Measurements from ENCODE around the gene LHX4.
"Not testable (repeated sequence)": the region's sequence is repeated elsewhere in the genome, so short reads cannot be mapped to it uniquely, and the experiment has no call there.

Gene LHX4

GRCh38 chr1:180197231-180197630, 32.8 kb upstream of the LHX4 start:
- DNase-seq (ENCODE audit: low read depth, low spot score) = no peak
- Histone ChIP-seq H3K27me3 (ENCODE audit: control insufficient read depth, insufficient read depth, low read length) (no peaks in the 10 kb centered on the region), H3K9me3 (ENCODE audit: control insufficient read depth, insufficient read depth, low read length) (no peaks in the 10 kb centered on the region), H3K36me3 (ENCODE audit: control insufficient read depth, insufficient read depth, low read length) (peaks cover 12% of the 10 kb centered on the region), H3K27ac (ENCODE audit: low read length) (no peak overlapping the region), H3K4me1 (ENCODE audit: control insufficient read depth, insufficient read depth, low read length) (no peaks in the 10 kb centered on the region), H3K4me3 (ENCODE audit: low read length) (no peak overlapping the region)
- no CpG with 5 or more reads among the region's 5 CpGs for WGBS (ENCODE audit: insufficient coverage, insufficient read length)

- Histone ChIP-seq H3K9me3 (ENCODE audit: control insufficient read depth, insufficient read depth, low read length) (no peaks in the 10 kb centered on the region), H3K4me1 (ENCODE audit: control insufficient read depth, insufficient read depth, low read length) (no peaks in the 10 kb centered on the region), H3K27me3 (ENCODE audit: control insufficient read depth, insufficient read depth, low read length) (no peaks in the 10 kb centered on the region), H3K36me3 (ENCODE audit: control insufficient read depth, insufficient read depth, low read length) (peaks cover 12% of the 10 kb centered on the region), H3K4me3 (ENCODE audit: low read length) (no peak overlapping the region), H3K27ac (ENCODE audit: low read length) (no peak overlapping the region)
- no CpG with 5 or more reads among the region's 4 CpGs for whole genome bisulfite sequencing (ENCODE audit: insufficient coverage, insufficient read length)
- DNase-seq (ENCODE audit: low read depth, low spot score) = no peak
Observed at GRCh38 chr1:180198196-180198595, 31.9 kb upstream of the LHX4 start.

- H3K27ac ChIP-seq (ENCODE audit: low read length) = no peak overlapping the region
- H3K4me3 ChIP-seq (ENCODE audit: low read length) = no peak overlapping the region
- no CpG with 5 or more reads among the region's 5 CpGs for WGBS (ENCODE audit: insufficient coverage, insufficient read length)
- H3K36me3 ChIP-seq (ENCODE audit: control insufficient read depth, insufficient read depth, low read length) = peaks cover 12% of the 10 kb centered on the region
- H3K9me3 ChIP-seq (ENCODE audit: control insufficient read depth, insufficient read depth, low read length) = no peaks in the 10 kb centered on the region
- no peaks in the 10 kb centered on the region for H3K4me1 ChIP-seq (ENCODE audit: control insufficient read depth, insufficient read depth, low read length)
- no peak for DNase-seq (ENCODE audit: low read depth, low spot score)
- H3K27me3 ChIP-seq (ENCODE audit: control insufficient read depth, insufficient read depth, low read length) = no peaks in the 10 kb centered on the region
Observed at GRCh38 chr1:180198611-180199010, 31.5 kb upstream of the LHX4 start.

- Histone ChIP-seq H3K36me3 (ENCODE audit: control insufficient read depth, insufficient read depth, low read length) (peaks cover 12% of the 10 kb centered on the region), H3K9me3 (ENCODE audit: control insufficient read depth, insufficient read depth, low read length) (no peaks in the 10 kb centered on the region), H3K4me1 (ENCODE audit: control insufficient read depth, insufficient read depth, low read length) (no peaks in the 10 kb centered on the region), H3K27me3 (ENCODE audit: control insufficient read depth, insufficient read depth, low read length) (no peaks in the 10 kb centered on the region), H3K27ac (ENCODE audit: low read length) (no peak overlapping the region), H3K4me3 (ENCODE audit: low read length) (no peak overlapping the region)
- DNase-seq (ENCODE audit: low read depth, low spot score) = no peak
- no CpG with 5 or more reads among the region's 12 CpGs for WGBS (ENCODE audit: insufficient coverage, insufficient read length)
Observed at GRCh38 chr1:180199018-180199417, 31.0 kb upstream of the LHX4 start.

- Histone ChIP-seq H3K36me3 (ENCODE audit: control insufficient read depth, insufficient read depth, low read length) (peaks cover 7% of the 10 kb centered on the region; the same call in 1 of the 2 replicates), H3K27ac (ENCODE audit: low read length) (no peak overlapping the region), H3K4me1 (ENCODE audit: control insufficient read depth, insufficient read depth, low read length) (no peaks in the 10 kb centered on the region), H3K9me3 (ENCODE audit: control insufficient read depth, insufficient read depth, low read length) (no peaks in the 10 kb centered on the region), H3K27me3 (ENCODE audit: control insufficient read depth, insufficient read depth, low read length) (no peaks in the 10 kb centered on the region), H3K4me3 (ENCODE audit: low read length) (no peak overlapping the region)
- WGBS (ENCODE audit: insufficient coverage, insufficient read length) = no CpG with 5 or more reads among the region's 7 CpGs
- DNase-seq (ENCODE audit: low read depth, low spot score) = no peak
Observed at GRCh38 chr1:180201451-180202200, 28.4 kb upstream of the LHX4 start.

- H3K4me3 ChIP-seq (ENCODE audit: low read length); H3K4me1 ChIP-seq (ENCODE audit: control insufficient read depth, insufficient read depth, low read length); H3K9me3 ChIP-seq (ENCODE audit: control insufficient read depth, insufficient read depth, low read length); H3K27ac ChIP-seq (ENCODE audit: low read length); H3K36me3 ChIP-seq (ENCODE audit: control insufficient read depth, insufficient read depth, low read length); H3K27me3 ChIP-seq (ENCODE audit: control insufficient read depth, insufficient read depth, low read length); DNase-seq (ENCODE audit: low read depth, low spot score): not testable (repeated sequence)
- WGBS (ENCODE audit: insufficient coverage, insufficient read length) = no CpG with 5 or more reads among the region's 5 CpGs
Observed at GRCh38 chr1:180202588-180202987, 27.5 kb upstream of the LHX4 start.

GRCh38 chr1:180204231-180204630, 25.8 kb upstream of the LHX4 start:
- H3K9me3 ChIP-seq (ENCODE audit: control insufficient read depth, insufficient read depth, low read length) = no peaks in the 10 kb centered on the region
- H3K36me3 ChIP-seq (ENCODE audit: control insufficient read depth, insufficient read depth, low read length) = no peaks in the 10 kb centered on the region
- no peak overlapping the region for H3K27ac ChIP-seq (ENCODE audit: low read length)
- no peaks in the 10 kb centered on the region for H3K4me1 ChIP-seq (ENCODE audit: control insufficient read depth, insufficient read depth, low read length)
- no CpG with 5 or more reads among the region's 6 CpGs for WGBS (ENCODE audit: insufficient coverage, insufficient read length)
- DNase-seq (ENCODE audit: low read depth, low spot score) = no peak
- no peaks in the 10 kb centered on the region for H3K27me3 ChIP-seq (ENCODE audit: control insufficient read depth, insufficient read depth, low read length)
- H3K4me3 ChIP-seq (ENCODE audit: low read length) = no peak overlapping the region

- WGBS (ENCODE audit: insufficient coverage, insufficient read length) = no CpG with 5 or more reads among the region's 3 CpGs
- Histone ChIP-seq H3K27ac (ENCODE audit: low read length) (no peak overlapping the region), H3K36me3 (ENCODE audit: control insufficient read depth, insufficient read depth, low read length) (no peaks in the 10 kb centered on the region), H3K4me3 (ENCODE audit: low read length) (no peak overlapping the region), H3K9me3 (ENCODE audit: control insufficient read depth, insufficient read depth, low read length) (no peaks in the 10 kb centered on the region), H3K4me1 (ENCODE audit: control insufficient read depth, insufficient read depth, low read length) (no peaks in the 10 kb centered on the region), H3K27me3 (ENCODE audit: control insufficient read depth, insufficient read depth, low read length) (no peaks in the 10 kb centered on the region)
- no peak for DNase-seq (ENCODE audit: low read depth, low spot score)
Observed at GRCh38 chr1:180206581-180206980, 23.5 kb upstream of the LHX4 start.

- WGBS (ENCODE audit: insufficient coverage, insufficient read length) = no CpG with 5 or more reads among the region's 4 CpGs
- H3K9me3 ChIP-seq (ENCODE audit: control insufficient read depth, insufficient read depth, low read length) = no peaks in the 10 kb centered on the region
- no peaks in the 10 kb centered on the region for H3K4me1 ChIP-seq (ENCODE audit: control insufficient read depth, insufficient read depth, low read length)
- no peak overlapping the region for H3K4me3 ChIP-seq (ENCODE audit: low read length)
- no peak for DNase-seq (ENCODE audit: low read depth, low spot score)
- H3K27me3 ChIP-seq (ENCODE audit: control insufficient read depth, insufficient read depth, low read length) = no peaks in the 10 kb centered on the region
- H3K36me3 ChIP-seq (ENCODE audit: control insufficient read depth, insufficient read depth, low read length) = no peaks in the 10 kb centered on the region
- no peak overlapping the region for H3K27ac ChIP-seq (ENCODE audit: low read length)
Observed at GRCh38 chr1:180208264-180208663, 21.8 kb upstream of the LHX4 start.

GRCh38 chr1:180210008-180210620, 19.9 kb upstream of the LHX4 start:
- Histone ChIP-seq H3K4me3 (ENCODE audit: low read length) (no peak overlapping the region), H3K27ac (ENCODE audit: low read length) (no peak overlapping the region), H3K4me1 (ENCODE audit: control insufficient read depth, insufficient read depth, low read length) (no peaks in the 10 kb centered on the region), H3K36me3 (ENCODE audit: control insufficient read depth, insufficient read depth, low read length) (no peaks in the 10 kb centered on the region), H3K9me3 (ENCODE audit: control insufficient read depth, insufficient read depth, low read length) (no peaks in the 10 kb centered on the region), H3K27me3 (ENCODE audit: control insufficient read depth, insufficient read depth, low read length) (no peaks in the 10 kb centered on the region)
- no CpG with 5 or more reads among the region's 4 CpGs for WGBS (ENCODE audit: insufficient coverage, insufficient read length)
- DNase-seq (ENCODE audit: low read depth, low spot score) = no peak

All from iPS DF 6.9 (cell line).